Adrenal gland (tissue), 12 donors: ENCODE data around the gene CD8B2. TPM values are rescaled to one million over a fixed set of nuclear protein-coding genes. Genes with fewer than 3 reads are reported as not detected.

ENCODE experiments used
- DNase-seq, 7 donors: peaks; one replicate each; pipeline ENCODE4 v3.0.0-alpha.2; 2019 to 2020
- H3K27ac ChIP-seq, 5 donors: fragments of 200-600 bp; sonication (generic) in 4 of 5; 1 replicate in 3 of 5; 2 replicates in 2 of 5; pipeline versions ENCODE4 v1.5.1 to v1.8.0; 2016 to 2020; ENCODE audit warnings: mild to moderate bottlenecking in 1 of 5
- H3K27me3 ChIP-seq: fragments of 200-600 bp; 2 replicates; pipeline ENCODE4 v1.8.0; 2021
- H3K36me3 ChIP-seq, 2 donors: fragments of 200-600 bp; replicated peaks in 1 of 2; 1 replicate in 1 of 2; 2 replicates in 1 of 2; pipeline versions ENCODE4 v1.5.1 to v1.8.0; 2018 to 2022
- H3K4me1 ChIP-seq, 2 donors: fragments of 200-600 bp; replicated peaks in 1 of 2; 1 replicate in 1 of 2; 2 replicates in 1 of 2; pipeline versions ENCODE4 v1.5.1 to v1.8.0; 2018 to 2021
- H3K4me3 ChIP-seq, 4 donors: fragments of 200-600 bp; sonication (generic) in 3 of 4; one replicate each; pipeline ENCODE4 v1.5.1; 2016 to 2018
- H3K9me3 ChIP-seq, 3 donors: fragments of 200-600 bp; sonication (generic) in 1 of 3; replicated peaks in 1 of 3; 1 replicate in 2 of 3; 2 replicates in 1 of 3; pipeline versions ENCODE4 v1.5.1 to v1.8.0; 2016 to 2021
- CTCF ChIP-seq, 6 experiments: fragments of 450-650 bp in 4 of 6; fragments of 200-600 bp in 2 of 6; sonication (generic) in 1 of 6; IDR thresholded peaks; 1 replicate in 5 of 6; 2 replicates in 1 of 6; pipeline versions ENCODE4 v1.5.1 to v1.8.0; 2016 to 2021; ENCODE audit warnings: antibody characterized with exemption in 6 of 6, mild to moderate bottlenecking in 2 of 6, moderate library complexity in 1 of 6
- POLR2A ChIP-seq, 2 donors: fragments of 450-650 bp; IDR thresholded peaks; one replicate each; pipeline ENCODE4 v1.6.1; 2017; ENCODE audit warnings: antibody characterized with exemption in 2 of 2, mild to moderate bottlenecking in 2 of 2, moderate library complexity in 1 of 2
- WGBS, 4 donors: extraction: QIAGEN DNeasy Blood & Tissue Kit in 2 of 4; methylation state at CpG; one replicate each; pipeline versions ENCODE4 v1.1.5 to v1.1.7; 2013 to 2017; 5-methylcytosine and 5-hydroxymethylcytosine counted together
- intact Hi-C, 2 donors: fragments of 100-400 bp; cut with DNase I; formaldehyde crosslinking; loops; one replicate each; pipeline versions ENCODE4 v1.14.1 to v1.15.0; 2022 to 2023
- polyA plus RNA-seq, 3 donors: library from polyadenylated mRNA; stranded (reverse); fragments of 200-250 nt in 2 of 3; fragments of 350-450 nt in 1 of 3; fragmentation: Illumina TruSeq in 1 of 3; extraction: RNeasy Lipid Tissue Mini Kit (QIAGEN cat#74804) in 1 of 3; gene quantifications; one replicate each; pipeline ENCODE4 v1.2.3, GENCODE V29; 2013 to 2014
- total RNA-seq, 9 donors: library from RNA; depleted of rRNA in 4 of 9; stranded (reverse); fragments of >200 nt in 4 of 9; fragments of 120-200 nt in 1 of 9; fragmentation: NEBNext Ultra II Directional in 1 of 9; extraction: Animal tissue kit (Norgen Biotek cat#: 25700) in 1 of 9; gene quantifications; one replicate each; pipeline versions ENCODE4 v1.1.0 to v1.2.4, GENCODE V29; 2013 to 2023
- donor health status: healthy with polysubstance abuse.
- donor health status: Bipolar disorder and iron deficiency.
- donor health status: DM: yes; HTN: yes; CAD: no.
- donor health status: DM: no; HTN: no; CAD: no.
- donor health status: DM: no; HTN: no; CAD: no.
- donor health status: DM: yes; HTN: yes; CAD: no.

CD8B2 gene
- total and polyA plus RNA-seq, 12 donors = not detected

- Histone ChIP-seq H3K4me3 (no peak overlapping the region), H3K27me3 (no peaks in the 10 kb centered on the region), H3K9me3 (no peaks in the 10 kb centered on the region), H3K27ac (no peak overlapping the region), H3K36me3 (no peaks in the 10 kb centered on the region), H3K4me1 (peaks cover 0 to 6% of the 10 kb centered on the region in 2 donors)
- DNase-seq = peak in 2 of 7 donors; percentile 13 to 18
- intact Hi-C loops = no loop called here
- WGBS, 4 donors = 46 to 58% (median 53%) methylated on average over 14 of the region's 14 CpGs
- TF ChIP-seq POLR2A (IDR thresholded peaks at IDR 0.05) (no peak), CTCF (IDR thresholded peaks at IDR 0.05) (no peak)
These were observed 60.2 kb downstream of the CD8B2 start for GRCh38 chr2:106547164-106547903.

GRCh38 chr2:106551417-106552130 lies 64.4 kb downstream of the CD8B2 start:
- no peak overlapping the region for H3K27ac ChIP-seq
- no peaks in the 10 kb centered on the region for H3K36me3 ChIP-seq
- intact Hi-C loops = no loop called here
- no peaks in the 10 kb centered on the region for H3K4me1 ChIP-seq
- H3K9me3 ChIP-seq = no peaks in the 10 kb centered on the region
- no peak overlapping the region for H3K4me3 ChIP-seq
- TF ChIP-seq CTCF (IDR thresholded peaks at IDR 0.05) (no peak), POLR2A (IDR thresholded peaks at IDR 0.05) (no peak)
- DNase-seq = no peak
- 57 to 68% (median 62%) methylated on average over 7 of the region's 7 CpGs for WGBS, 4 donors
- H3K27me3 ChIP-seq = no peaks in the 10 kb centered on the region

GRCh38 chr2:106552921-106553320 lies 65.8 kb downstream of the CD8B2 start:
- no peaks in the 10 kb centered on the region for H3K4me1 ChIP-seq
- H3K27ac ChIP-seq = no peak overlapping the region
- DNase-seq = no peak
- no peak for TF ChIP-seq CTCF (IDR thresholded peaks at IDR 0.05)
- H3K27me3 ChIP-seq = no peaks in the 10 kb centered on the region
- no peak overlapping the region for H3K4me3 ChIP-seq
- H3K36me3 ChIP-seq = no peaks in the 10 kb centered on the region
- H3K9me3 ChIP-seq = no peaks in the 10 kb centered on the region
- 53 to 60% (median 59%) methylated on average over 6 of the region's 6 CpGs for WGBS, 4 donors
- intact Hi-C loops = no loop called here

- TF ChIP-seq CTCF (IDR thresholded peaks at IDR 0.05) (no peak), POLR2A (IDR thresholded peaks at IDR 0.05) (no peak)
- intact Hi-C loops = no loop called here
- DNase-seq = no peak
- H3K4me1 ChIP-seq = no peaks in the 10 kb centered on the region
- no peak overlapping the region for H3K4me3 ChIP-seq
- H3K27me3 ChIP-seq = no peaks in the 10 kb centered on the region
- no peak overlapping the region for H3K27ac ChIP-seq
- no peaks in the 10 kb centered on the region for H3K36me3 ChIP-seq
- 57 to 66% (median 60%) methylated on average over 6 of the region's 6 CpGs for WGBS, 4 donors
- H3K9me3 ChIP-seq = no peaks in the 10 kb centered on the region
These were observed 66.2 kb downstream of the CD8B2 start for GRCh38 chr2:106553321-106553720.
